Measurements from ENCODE around the gene CGB8.
A peak's percentile ranks its signal among the peaks of the same experiment; 100 is the strongest.

CGB8 gene

GRCh38 chr19:49016067-49016839, 32.7 kb downstream of the CGB8 start:
- in situ Hi-C loops (cut with MboI; ENCODE audit: low pct_unique_long_range_greater_than_20kb, low sequenced_read_pairs): no loop called here
- DNase-seq: no peak

DNA sequence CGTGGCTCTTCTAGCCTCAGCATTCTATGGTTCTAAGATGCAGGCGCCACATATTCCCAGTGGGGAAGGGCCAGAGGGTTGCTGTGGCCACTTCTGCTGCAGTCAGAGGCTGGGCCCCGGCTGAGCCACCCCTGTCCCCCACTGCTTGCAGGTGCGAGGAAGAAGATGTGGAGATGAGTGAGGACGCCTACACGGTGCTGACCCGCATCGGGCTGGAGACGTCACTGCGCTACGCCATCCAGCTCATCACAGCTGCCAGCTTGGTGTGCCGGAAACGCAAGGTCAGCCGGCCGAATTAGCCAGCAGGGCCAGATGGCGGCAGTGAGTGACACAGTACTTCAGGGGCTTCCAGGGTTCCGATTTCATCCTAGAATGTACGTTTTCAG, 34.0 kb downstream of the CGB8 start:
- DNase-seq: no peak
- in situ Hi-C loops (cut with MboI; ENCODE audit: low pct_unique_long_range_greater_than_20kb, low sequenced_read_pairs): no loop called here

GRCh38 chr19:49014123-49014869, 34.6 kb downstream of the CGB8 start:
- no peak for DNase-seq
- in situ Hi-C loops (cut with MboI; ENCODE audit: low pct_unique_long_range_greater_than_20kb, low sequenced_read_pairs): no loop called here

DNA sequence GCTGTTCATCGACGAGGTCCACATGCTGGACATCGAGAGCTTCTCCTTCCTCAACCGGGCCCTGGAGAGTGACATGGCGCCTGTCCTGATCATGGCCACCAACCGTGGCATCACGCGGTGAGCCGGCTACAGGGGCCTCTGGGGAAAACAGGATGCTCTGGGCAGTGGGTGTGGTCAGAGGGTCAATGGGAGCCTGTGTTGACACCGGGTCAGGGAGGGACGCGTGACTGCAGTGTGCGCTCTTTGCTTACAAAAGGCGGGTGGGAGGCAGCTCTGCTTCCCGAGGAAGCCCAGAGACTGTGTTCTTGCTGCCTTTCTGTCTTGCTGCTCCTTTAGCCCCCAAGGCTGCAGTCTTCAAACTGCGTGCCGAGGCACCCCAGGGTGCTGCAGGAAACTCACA, 37.7 kb downstream of the CGB8 start:
- DNase-seq: no peak
- in situ Hi-C loops (cut with MboI; ENCODE audit: low pct_unique_long_range_greater_than_20kb, low sequenced_read_pairs): no loop called here

DNA sequence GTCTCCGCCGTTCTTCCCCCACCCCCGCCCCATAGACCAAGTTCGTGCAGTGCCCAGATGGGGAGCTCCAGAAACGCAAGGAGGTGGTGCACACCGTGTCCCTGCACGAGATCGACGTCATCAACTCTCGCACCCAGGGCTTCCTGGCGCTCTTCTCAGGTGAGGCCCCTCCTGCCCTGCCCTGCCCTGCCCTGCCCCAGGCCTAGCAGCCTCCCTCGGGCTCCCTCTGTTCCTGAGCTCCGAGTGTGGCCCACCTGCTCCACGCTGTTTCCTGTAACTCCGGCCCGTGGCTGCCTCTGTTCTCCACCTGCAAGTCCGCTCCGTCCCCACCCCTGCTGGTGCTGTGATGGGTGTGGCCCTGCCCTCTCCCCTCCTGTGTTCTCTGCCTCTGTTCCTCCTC, 38.5 kb downstream of the CGB8 start:
- DNase-seq: no peak
- in situ Hi-C loops (cut with MboI; ENCODE audit: low pct_unique_long_range_greater_than_20kb, low sequenced_read_pairs): no loop called here

GRCh38 chr19:49009828-49010227, 39.1 kb downstream of the CGB8 start:
- in situ Hi-C loops (cut with MboI; ENCODE audit: low pct_unique_long_range_greater_than_20kb, low sequenced_read_pairs): no loop called here
- no peak for DNase-seq

GRCh38 chr19:49006905-49007304, 42.0 kb downstream of the CGB8 start:
- in situ Hi-C loops (cut with MboI; ENCODE audit: low pct_unique_long_range_greater_than_20kb, low sequenced_read_pairs): no loop called here
- DNase-seq: no peak

- in situ Hi-C loops (cut with MboI; ENCODE audit: low pct_unique_long_range_greater_than_20kb, low sequenced_read_pairs): no loop called here
Observed at GRCh38 chr19:49004964-49005614, 43.8 kb downstream of the CGB8 start.

GRCh38 chr19:49004133-49004532, 44.8 kb downstream of the CGB8 start:
- in situ Hi-C loops (cut with MboI; ENCODE audit: low pct_unique_long_range_greater_than_20kb, low sequenced_read_pairs): no loop called here
- DNase-seq: no peak

More at GRCh38 chr19:49004964-49005614, 43.8 kb downstream of the CGB8 start:
- DNase-seq: no peak

GRCh38 chr19:48999481-49000325, 49.2 kb downstream of the CGB8 start:
- peak; percentile 70 for DNase-seq
- in situ Hi-C loops (cut with MboI; ENCODE audit: low pct_unique_long_range_greater_than_20kb, low sequenced_read_pairs): no loop called here

GRCh38 chr19:48997972-48998371, 50.9 kb downstream of the CGB8 start:
- peak; percentile 75 for DNase-seq
- in situ Hi-C loops (cut with MboI; ENCODE audit: low pct_unique_long_range_greater_than_20kb, low sequenced_read_pairs): no loop called here
